ENCODE results near the gene STX1A. TPM values are rescaled to one million over a fixed set of nuclear protein-coding genes. Genes with fewer than 3 reads are reported as not detected.

The STX1A gene
- total and polyA plus RNA-seq, 2 of the 13 experiments (the other 11 are each of a cell fraction or from before 2014, with no cell fraction given): 6.1 to 12.2 TPM

GRCh38 chr7:73715648-73716317 lies 3.7 kb downstream of the STX1A start (continued):
- TF ChIP-seq MED13 (CRISPR knock-in tag; IDR thresholded peaks at IDR 0.05) (no peak), ZNF350 (CRISPR knock-in tag; IDR thresholded peaks at IDR 0.05; ENCODE audit: borderline replicate concordance, low read depth) (peak; percentile 73; the same call in 1 of the 2 replicates), BORCS8-MEF2B (CRISPR knock-in tag; IDR thresholded peaks at IDR 0.05) (no peak; the same call in 1 of the 2 replicates), KLF13 (CRISPR knock-in tag; IDR thresholded peaks at IDR 0.05) (no peak), JARID2 (CRISPR knock-in tag; IDR thresholded peaks at IDR 0.05; ENCODE audit: insufficient replicate concordance) (no peak), ZBTB43 (CRISPR knock-in tag; conservative IDR thresholded peaks at IDR 0.05) (0 out of 2 replicates have a peak, but pooled peaks have one; percentile 44), JUNB (CRISPR knock-in tag; IDR thresholded peaks at IDR 0.05; ENCODE audit: borderline replicate concordance) (no peak), NR2F1 (CRISPR knock-in tag; IDR thresholded peaks at IDR 0.05) (peak; percentile 52 to 72; a peak in 3 of 4 replicates), HOXD1 (CRISPR knock-in tag; IDR thresholded peaks at IDR 0.05) (no peak), FOXP1 (IDR thresholded peaks at IDR 0.05) (no peak), FOXP1 (CRISPR knock-in tag; IDR thresholded peaks at IDR 0.05) (peak; percentile 83), MTA1 (CRISPR knock-in tag; IDR thresholded peaks at IDR 0.05; ENCODE audit: borderline replicate concordance) (peak; percentile 74; the same call in 1 of the 2 replicates), SMAD3 (CRISPR knock-in tag; IDR thresholded peaks at IDR 0.05) (peak; percentile 74), ZNF598 (CRISPR knock-in tag; IDR thresholded peaks at IDR 0.05; ENCODE audit: borderline replicate concordance) (peak; percentile 51; the same call in 1 of the 2 replicates), SIX4 (CRISPR knock-in tag; IDR thresholded peaks at IDR 0.05) (peak; percentile 93), ZNF496 (CRISPR knock-in tag; IDR thresholded peaks at IDR 0.05; ENCODE audit: insufficient replicate concordance) (no peak), ZNF335 (CRISPR knock-in tag; IDR thresholded peaks at IDR 0.05) (peak; percentile 68; the same call in 1 of the 2 replicates), ZNF260 (CRISPR knock-in tag; IDR thresholded peaks at IDR 0.05; ENCODE audit: borderline replicate concordance, low read depth) (no peak), MED1 (CRISPR knock-in tag; IDR thresholded peaks at IDR 0.05) (peak; percentile 58; the same call in 1 of the 2 replicates), PHF8 (CRISPR knock-in tag; IDR thresholded peaks at IDR 0.05) (0 out of 2 replicates have a peak, but pooled peaks have one; percentile 15), HDAC2 (CRISPR knock-in tag; IDR thresholded peaks at IDR 0.05) (peak; percentile 77; the same call in 1 of the 2 replicates), ZNF780A (CRISPR knock-in tag; IDR thresholded peaks at IDR 0.05) (no peak), ZNF687 (CRISPR knock-in tag; IDR thresholded peaks at IDR 0.05) (peak; percentile 83), ZNF331 (CRISPR knock-in tag; IDR thresholded peaks at IDR 0.05) (peak; percentile 46; the same call in 1 of the 2 replicates), ZNF263 (CRISPR knock-in tag; IDR thresholded peaks at IDR 0.05) (peak; percentile 48; the same call in 1 of the 2 replicates)
